ENCODE measurements around the gene TOM1. TPM values are rescaled to one million over a fixed set of nuclear protein-coding genes. Genes with fewer than 3 reads are reported as not detected.

The TOM1 gene
- total and polyA plus RNA-seq, 2 donors (not counting 1 experiment from before 2014, with no cell fraction given) = 25.3 to 53.2 TPM

DNA sequence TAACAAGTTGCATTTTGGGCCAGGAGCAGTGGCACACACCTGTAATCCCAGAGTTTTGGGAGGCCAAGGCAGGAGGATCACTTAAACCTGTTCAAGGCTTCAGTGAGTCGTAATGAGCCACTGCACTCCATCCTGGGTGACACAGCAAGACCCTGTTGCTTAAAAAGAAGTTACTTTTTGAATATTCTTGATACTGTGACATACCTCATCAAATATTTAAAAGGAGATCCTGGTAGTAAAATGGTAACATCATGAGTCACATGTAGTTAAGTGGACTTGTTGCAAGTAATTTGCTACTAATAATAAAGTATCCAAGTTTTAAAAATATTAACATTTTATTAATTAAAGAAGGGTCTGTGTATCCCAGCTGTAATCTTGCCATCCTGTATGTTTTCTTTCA is 24.1 kb upstream of the TOM1 start:
- H3K27me3 Mint-ChIP-seq = no peaks in the 10 kb centered on the region
- intact Hi-C loops (cut with micrococcal nuclease) = no loop called here
- DNase-seq = no peak
- H3K27me3 ChIP-seq (replicated peaks in 1 of 4; ENCODE audit: control extremely low read depth in 1 of 4, control insufficient read depth in 3 of 4, insufficient read depth in 4 of 4, low read length in 3 of 4) = no peaks in the 10 kb centered on the region
- POLR2A ChIA-PET = no interaction called here
- no peaks in the 10 kb centered on the region for H3K4me1 Mint-ChIP-seq
- CTCF ChIA-PET = no interaction called here
- peaks cover 9% of the 10 kb centered on the region for H3K79me2 ChIP-seq (ENCODE audit: control insufficient read depth, insufficient read depth, low read length)
- no peak overlapping the region for H2AFZ ChIP-seq (ENCODE audit: insufficient read depth, low read depth, low read length, poor library complexity, severe bottlenecking)
- ATAC-seq (ENCODE audit: low read depth) = no peak
- H3K4me1 ChIP-seq (ENCODE audit: control insufficient read depth in 2 of 2, insufficient read depth in 2 of 2, low read length in 2 of 2) = no peaks in the 10 kb centered on the region
- H3K36me3 ChIP-seq (replicated peaks in 1 of 2; ENCODE audit: control extremely low read depth in 1 of 2, control insufficient read depth in 1 of 2, extremely low read depth in 1 of 2, insufficient read depth in 2 of 2, low read length in 1 of 2) = peaks cover 13% of the 10 kb centered on the region in 2 experiments
- WGBS (ENCODE audit: insufficient coverage) = no CpG with 5 or more reads among the region's 1 CpG
- no peak overlapping the region for H3K4me3 Mint-ChIP-seq
- no peak overlapping the region for H3K4me2 ChIP-seq (replicated peaks; ENCODE audit: low read depth, low read length, poor library complexity, severe bottlenecking)
- no peaks in the 10 kb centered on the region for H3K9me3 ChIP-seq (ENCODE audit: control extremely low read depth in 1 of 3, control insufficient read depth in 2 of 3, insufficient read depth in 1 of 3, low read length in 2 of 3)
- H3K27ac ChIP-seq (ENCODE audit: low read length in 2 of 2) = no peak overlapping the region
- no peak overlapping the region for H3K9ac ChIP-seq (ENCODE audit: low read length)
- no peak overlapping the region for H3K4me3 ChIP-seq (ENCODE audit: control extremely low read depth in 1 of 5, extremely low read depth in 1 of 5, insufficient read depth in 1 of 5, low read depth in 2 of 5, low read length in 4 of 5)
- TF ChIP-seq, protein P1, sequence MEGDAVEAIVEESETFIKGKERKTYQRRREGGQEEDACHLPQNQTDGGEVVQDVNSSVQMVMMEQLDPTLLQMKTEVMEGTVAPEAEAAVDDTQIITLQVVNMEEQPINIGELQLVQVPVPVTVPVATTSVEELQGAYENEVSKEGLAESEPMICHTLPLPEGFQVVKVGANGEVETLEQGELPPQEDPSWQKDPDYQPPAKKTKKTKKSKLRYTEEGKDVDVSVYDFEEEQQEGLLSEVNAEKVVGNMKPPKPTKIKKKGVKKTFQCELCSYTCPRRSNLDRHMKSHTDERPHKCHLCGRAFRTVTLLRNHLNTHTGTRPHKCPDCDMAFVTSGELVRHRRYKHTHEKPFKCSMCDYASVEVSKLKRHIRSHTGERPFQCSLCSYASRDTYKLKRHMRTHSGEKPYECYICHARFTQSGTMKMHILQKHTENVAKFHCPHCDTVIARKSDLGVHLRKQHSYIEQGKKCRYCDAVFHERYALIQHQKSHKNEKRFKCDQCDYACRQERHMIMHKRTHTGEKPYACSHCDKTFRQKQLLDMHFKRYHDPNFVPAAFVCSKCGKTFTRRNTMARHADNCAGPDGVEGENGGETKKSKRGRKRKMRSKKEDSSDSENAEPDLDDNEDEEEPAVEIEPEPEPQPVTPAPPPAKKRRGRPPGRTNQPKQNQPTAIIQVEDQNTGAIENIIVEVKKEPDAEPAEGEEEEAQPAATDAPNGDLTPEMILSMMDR (IDR thresholded peaks at IDR 0.05) = no peak
- TF ChIP-seq EZH2 (IDR thresholded peaks at IDR 0.05; ENCODE audit: borderline replicate concordance, insufficient read depth, low read depth, low read length, poor library complexity, severe bottlenecking) = no peak
- H3K27ac Mint-ChIP-seq = no peak overlapping the region
- no peaks in the 10 kb centered on the region for H3K9me3 Mint-ChIP-seq (ENCODE audit: insufficient read depth)
- no peaks in the 10 kb centered on the region for H4K20me1 ChIP-seq (ENCODE audit: control insufficient read depth, insufficient read depth, low read length, poor library complexity, severe bottlenecking)

DNA sequence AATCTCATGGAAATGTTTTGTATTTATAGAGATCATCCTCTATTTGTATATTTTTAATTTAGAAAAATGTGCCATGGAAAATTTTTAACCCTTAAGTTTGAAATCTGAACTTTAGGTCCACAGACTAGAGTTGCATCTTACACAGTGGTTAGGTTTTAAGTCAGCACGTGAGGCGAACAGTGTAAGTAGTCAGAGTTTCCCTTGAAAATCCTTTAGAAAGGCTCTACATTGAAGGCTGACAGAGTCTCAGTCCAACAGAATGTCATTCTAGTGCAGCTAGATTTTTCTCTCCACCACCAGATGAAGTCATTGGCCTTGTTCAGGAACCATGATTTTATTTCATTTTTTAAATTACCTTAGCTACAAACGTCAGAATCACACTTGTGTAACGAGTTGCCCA is 23.7 kb upstream of the TOM1 start:
- peaks cover 11 to 13% of the 10 kb centered on the region in 2 experiments for H3K36me3 ChIP-seq (replicated peaks in 1 of 2; ENCODE audit: control extremely low read depth in 1 of 2, control insufficient read depth in 1 of 2, extremely low read depth in 1 of 2, insufficient read depth in 2 of 2, low read length in 1 of 2)
- Mint-ChIP-seq H3K4me3 (no peak overlapping the region), H3K27ac (no peak overlapping the region), H3K27me3 (no peaks in the 10 kb centered on the region), H3K4me1 (no peaks in the 10 kb centered on the region), H3K9me3 (ENCODE audit: insufficient read depth) (no peaks in the 10 kb centered on the region)
- ChIA-PET CTCF (no interaction called here), POLR2A (no interaction called here)
- 89% methylated on average over 2 of the region's 4 CpGs for WGBS (ENCODE audit: insufficient coverage)
- H3K9ac ChIP-seq (ENCODE audit: low read length) = no peak overlapping the region
- H3K4me2 ChIP-seq (replicated peaks; ENCODE audit: low read depth, low read length, poor library complexity, severe bottlenecking) = no peak overlapping the region
- intact Hi-C loops (cut with micrococcal nuclease) = no loop called here
- no peaks in the 10 kb centered on the region for H4K20me1 ChIP-seq (ENCODE audit: control insufficient read depth, insufficient read depth, low read length, poor library complexity, severe bottlenecking)
- no peak overlapping the region for H3K27ac ChIP-seq (ENCODE audit: low read length in 2 of 2)
- ATAC-seq (ENCODE audit: low read depth) (no peak), DNase-seq (no peak)
- H3K27me3 ChIP-seq (replicated peaks in 1 of 4; ENCODE audit: control extremely low read depth in 1 of 4, control insufficient read depth in 3 of 4, insufficient read depth in 4 of 4, low read length in 3 of 4) = no peaks in the 10 kb centered on the region
- H3K79me2 ChIP-seq (ENCODE audit: control insufficient read depth, insufficient read depth, low read length) = peaks cover 9% of the 10 kb centered on the region
- TF ChIP-seq EZH2 (IDR thresholded peaks at IDR 0.05; ENCODE audit: borderline replicate concordance, insufficient read depth, low read depth, low read length, poor library complexity, severe bottlenecking) = no peak
- TF ChIP-seq, protein P1 (IDR thresholded peaks at IDR 0.05) = no peak
- H3K9me3 ChIP-seq (ENCODE audit: control extremely low read depth in 1 of 3, control insufficient read depth in 2 of 3, insufficient read depth in 1 of 3, low read length in 2 of 3) = no peaks in the 10 kb centered on the region
- no peak overlapping the region for H2AFZ ChIP-seq (ENCODE audit: insufficient read depth, low read depth, low read length, poor library complexity, severe bottlenecking)
- H3K4me1 ChIP-seq (ENCODE audit: control insufficient read depth in 2 of 2, insufficient read depth in 2 of 2, low read length in 2 of 2) = no peaks in the 10 kb centered on the region
- H3K4me3 ChIP-seq (ENCODE audit: control extremely low read depth in 1 of 5, extremely low read depth in 1 of 5, insufficient read depth in 1 of 5, low read depth in 2 of 5, low read length in 4 of 5) = no peak overlapping the region

All from B cell (primary cell).